ENCODE results near the gene C11orf54. TPM values are rescaled to one million over a fixed set of nuclear protein-coding genes. Genes with fewer than 3 reads are reported as not detected.

C11orf54 gene
- total RNA-seq, 1 donor: 30.6 TPM

- no peak overlapping the region for H3K4me3 ChIP-seq (ENCODE audit: low read depth, low read length)
- TF ChIP-seq CTCF (IDR thresholded peaks at IDR 0.05; ENCODE audit: insufficient read depth, low read length): no peak
- DNase-seq (ENCODE audit: low read depth): no peak
Observed at GRCh38 chr11:93807980-93808379, 66.5 kb downstream of the C11orf54 start.

- no peak for DNase-seq (ENCODE audit: low read depth)
- no peak overlapping the region for H3K4me3 ChIP-seq (ENCODE audit: low read depth, low read length)
- no peak for TF ChIP-seq CTCF (IDR thresholded peaks at IDR 0.05; ENCODE audit: insufficient read depth, low read length)
Observed at GRCh38 chr11:93813974-93814373, 72.5 kb downstream of the C11orf54 start.

Small RNA genes lying within 50 kb of the gene (small RNA-seq; reads per million reads assigned to genes)
- gene RF00019 (not detected), gene RF00493 (33.4 reads per million, percentile 96 among the genes with 10 or more reads in this experiment), gene SCARNA9 (not detected), gene SNORA1 (not detected), gene SNORA18 (not detected), gene SNORA25 (not detected), gene SNORA32 (not detected), gene SNORA40 (not detected), gene SNORA8 (not detected), gene SNORD5 (not detected), gene SNORD6 (3,440 reads per million, percentile 100 among the genes with 10 or more reads in this experiment)

Other genes with a start within 250 kb of the C11orf54 start
- gene SMCO4, start 198.3 kb upstream of the C11orf54 start, total RNA-seq (ENCODE audit: low replicate concordance): 6.7 and 7.3 TPM in 2 replicates
- 13.7 and 33.3 TPM in 2 replicates for gene CEP295, start 80.0 kb upstream of the C11orf54 start, total RNA-seq (ENCODE audit: low replicate concordance)
- gene TAF1D, start 177 bp upstream of the C11orf54 start, total RNA-seq (ENCODE audit: low replicate concordance): 160 and 233 TPM in 2 replicates
- 23.4 and 30.3 TPM in 2 replicates for gene MED17, start 42.6 kb downstream of the C11orf54 start, total RNA-seq (ENCODE audit: low replicate concordance)
- gene VSTM5, start 108.9 kb downstream of the C11orf54 start, total RNA-seq (ENCODE audit: low replicate concordance): 0.18 and 0.25 TPM in 2 replicates